Stimulated activated CD4-positive, alpha-beta T cell treated with anti-CD3 and anti-CD28 coated beads, Interleukin-12 subunit alpha, Interleukin-12 subunit beta, amount 100 ng/mL, for 48 hours (primary cell): Measurements from ENCODE around the gene TUBB4B.

Experiments
- DNase-seq, 3 donors: peaks; one replicate each; pipeline ENCODE4 v3.0.0-alpha.2; 2020; ENCODE audit warnings: low read depth in 2 of 3, low spot score in 1 of 3

The TUBB4B gene

GRCh38 chr9:137240841-137241489 is at the start of gene TUBB4B:
TUBB4B (plus strand) TSS chr9:137241287; CDS start chr9:137241361, 74 bp downstream.
- DNase-seq = peak; percentile 94 to 99 (median 97)

DNA sequence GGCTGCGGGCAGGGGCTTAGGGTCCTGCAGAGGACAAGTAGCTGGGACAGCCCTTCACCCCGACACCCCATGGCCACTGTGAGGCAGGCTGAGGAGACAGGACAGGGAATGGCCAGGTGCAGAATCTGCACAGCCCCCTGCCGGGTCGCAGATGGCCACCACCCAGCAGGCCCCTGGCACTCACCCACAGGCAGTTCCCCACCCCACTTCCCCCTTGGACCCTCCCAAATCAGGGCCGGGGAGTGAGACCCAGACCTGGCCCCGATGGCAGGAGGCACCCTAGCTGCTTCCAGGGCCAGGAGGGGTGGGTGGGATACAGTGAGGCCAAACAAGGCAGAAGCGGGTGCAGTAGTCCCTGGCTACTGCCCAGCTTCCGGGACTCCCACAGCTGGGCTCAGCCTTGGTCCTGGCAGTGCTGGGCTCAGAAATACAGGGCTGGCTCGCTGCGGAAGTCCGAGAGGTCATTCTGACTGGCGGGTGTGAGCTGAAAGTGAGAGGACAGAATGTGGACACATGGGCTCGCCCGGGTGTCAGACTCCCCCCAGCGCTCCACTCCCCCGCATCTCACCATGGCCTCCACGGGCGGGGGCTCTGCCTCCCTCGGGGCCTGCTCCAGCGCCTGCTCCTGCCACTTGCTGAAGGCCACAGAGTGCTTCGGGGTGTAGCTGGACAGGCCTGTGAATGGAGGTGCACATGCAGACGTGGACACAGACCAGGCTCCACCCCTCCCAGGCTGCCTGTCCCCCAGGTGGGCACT is 49.2 kb upstream of the TUBB4B start:
- no peak for DNase-seq

DNA sequence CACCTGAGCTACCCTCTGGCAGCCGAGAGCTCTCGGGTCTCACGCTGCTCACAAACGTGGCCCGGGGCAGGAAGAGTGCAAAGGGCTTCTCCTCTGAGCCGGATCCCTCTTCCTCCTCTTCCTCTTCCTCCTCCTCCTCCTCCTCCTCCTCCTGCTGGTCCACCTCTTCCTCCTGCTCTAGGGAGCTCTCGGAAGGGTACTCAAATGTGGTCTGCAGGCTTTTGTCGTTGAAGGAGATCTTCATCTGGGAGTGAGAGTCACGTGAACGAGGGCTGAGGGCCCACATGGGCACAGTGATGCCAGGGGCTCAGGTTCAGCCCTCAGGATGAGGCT is 48.7 kb upstream of the TUBB4B start:
- no peak for DNase-seq

DNA sequence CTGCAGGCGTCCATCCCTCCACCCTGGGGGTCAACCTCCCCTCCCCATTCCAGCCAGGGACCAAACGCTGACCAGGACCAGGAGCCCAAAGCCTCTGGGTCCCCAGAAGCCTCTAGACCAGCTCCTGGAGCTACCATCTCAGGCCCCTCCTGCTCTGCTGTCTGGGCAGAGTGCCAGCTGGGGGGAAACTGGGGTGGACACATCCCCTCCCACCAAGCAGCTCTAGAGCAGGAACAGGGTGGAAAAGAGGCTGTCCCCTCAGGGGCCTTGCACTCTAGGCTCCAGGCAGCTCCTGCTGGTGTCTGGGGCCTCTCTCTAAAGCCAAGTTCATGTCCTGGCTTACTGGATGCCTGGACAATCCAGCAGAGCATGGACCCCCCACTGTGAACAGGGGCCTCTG is 48.2 kb upstream of the TUBB4B start:
- DNase-seq = no peak

GRCh38 chr9:137193771-137194170 is 47.3 kb upstream of the TUBB4B start:
- no peak for DNase-seq

DNA sequence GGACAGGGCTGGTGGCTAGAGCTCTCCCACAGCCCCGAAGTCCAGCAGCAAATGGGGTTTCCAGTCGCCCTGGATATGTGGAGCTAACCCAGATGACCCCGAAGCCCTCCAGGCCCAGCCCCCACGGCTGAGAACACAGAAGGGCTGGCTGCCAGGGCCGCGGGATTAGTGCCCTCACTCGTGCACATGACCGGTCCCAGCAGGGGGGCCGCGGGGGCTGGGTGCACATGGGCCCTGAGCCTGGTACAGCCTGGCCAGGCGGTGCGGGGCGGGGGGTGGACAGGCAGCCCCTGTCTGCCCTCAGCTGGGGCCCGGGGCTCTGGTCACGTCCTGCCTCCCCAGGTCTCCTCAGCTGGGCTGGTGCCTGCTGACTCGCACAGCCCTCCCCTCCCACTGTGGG is 46.7 kb upstream of the TUBB4B start:
- DNase-seq = no peak

GRCh38 chr9:137194909-137195308 is 46.2 kb upstream of the TUBB4B start:
- no peak for DNase-seq

DNA sequence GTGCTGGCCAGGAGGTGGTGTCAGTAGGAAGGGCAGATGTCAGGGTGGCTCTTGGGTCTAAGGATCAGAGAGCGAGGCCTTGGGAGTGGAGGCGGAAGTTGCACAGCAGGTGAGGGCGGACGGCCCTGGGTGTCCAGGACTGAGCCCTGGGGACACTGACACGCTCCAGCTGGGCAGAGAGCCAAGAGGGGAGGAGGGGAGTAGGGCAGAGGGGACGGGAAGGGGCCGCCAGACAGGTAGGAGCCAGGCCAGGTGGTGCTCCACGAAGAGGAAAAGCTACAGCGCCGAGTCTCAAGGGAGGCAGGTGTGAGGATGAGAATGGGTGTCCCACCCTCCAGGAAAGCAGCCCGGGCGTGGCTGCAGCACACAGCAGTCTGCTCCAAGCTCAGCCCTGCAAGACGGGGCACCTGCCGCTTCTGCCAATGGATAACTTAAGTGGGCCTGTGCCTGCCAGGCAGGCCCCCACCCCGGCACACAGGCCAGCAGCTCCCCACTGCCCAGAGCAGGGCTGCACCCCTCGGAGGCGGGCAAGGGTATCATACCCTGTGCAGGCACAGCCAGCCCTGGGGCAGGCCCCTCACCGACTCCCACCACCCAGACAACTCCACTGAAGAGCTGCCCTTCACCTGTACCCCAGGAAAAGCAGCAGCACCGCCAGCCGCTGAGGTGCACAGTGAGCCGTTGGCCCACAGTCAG is 45.4 kb upstream of the TUBB4B start:
- no peak for DNase-seq

GRCh38 chr9:137198051-137198901 is 42.8 kb upstream of the TUBB4B start:
- DNase-seq = no peak

- no peak for DNase-seq
Measured at GRCh38 chr9:137198902-137199283, 42.2 kb upstream of the TUBB4B start.

- no peak for DNase-seq
Measured at GRCh38 chr9:137199411-137200121, 41.5 kb upstream of the TUBB4B start.

GRCh38 chr9:137200311-137201204 is 40.5 kb upstream of the TUBB4B start, which contains the start of gene TPRN:
TPRN (minus strand) TSS chr9:137200741; CDS start chr9:137200711, 30 bp downstream.
- DNase-seq = peak; percentile 96 to 99 (median 96)

DNA sequence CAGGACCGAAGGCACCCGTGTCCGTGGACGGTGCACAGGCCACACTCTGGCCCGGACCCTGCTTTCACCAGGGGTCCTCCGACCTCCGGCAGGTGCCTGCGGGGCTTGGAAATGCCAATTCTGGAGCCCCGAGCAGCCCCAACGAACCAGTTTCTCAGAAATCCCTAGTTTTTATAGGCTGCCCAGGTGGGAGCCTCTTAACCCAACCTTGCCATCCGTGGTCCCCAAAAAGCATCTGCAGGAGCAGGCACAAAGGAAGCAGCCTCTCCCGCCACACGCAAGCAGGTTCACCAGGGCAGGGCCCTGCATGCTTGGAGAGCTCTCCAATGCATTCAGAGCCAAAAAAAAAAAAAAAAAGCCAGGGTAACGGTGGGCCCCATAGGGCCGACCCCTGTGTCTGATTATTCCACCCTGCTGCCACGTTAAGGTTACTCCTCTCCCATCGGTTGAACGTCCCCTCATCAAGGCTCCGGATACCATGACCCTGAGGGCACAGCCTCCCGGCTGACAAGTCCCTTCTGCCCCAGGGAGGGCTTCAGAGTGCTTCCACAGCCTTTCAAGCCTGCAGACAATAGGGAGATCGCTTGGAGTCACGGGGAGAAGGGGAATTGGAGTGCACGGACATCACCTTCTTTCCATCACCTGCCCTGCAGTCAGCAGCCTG is 39.8 kb upstream of the TUBB4B start:
- no peak for DNase-seq

- DNase-seq = no peak
Measured at GRCh38 chr9:137202966-137203365, 38.1 kb upstream of the TUBB4B start.

DNA sequence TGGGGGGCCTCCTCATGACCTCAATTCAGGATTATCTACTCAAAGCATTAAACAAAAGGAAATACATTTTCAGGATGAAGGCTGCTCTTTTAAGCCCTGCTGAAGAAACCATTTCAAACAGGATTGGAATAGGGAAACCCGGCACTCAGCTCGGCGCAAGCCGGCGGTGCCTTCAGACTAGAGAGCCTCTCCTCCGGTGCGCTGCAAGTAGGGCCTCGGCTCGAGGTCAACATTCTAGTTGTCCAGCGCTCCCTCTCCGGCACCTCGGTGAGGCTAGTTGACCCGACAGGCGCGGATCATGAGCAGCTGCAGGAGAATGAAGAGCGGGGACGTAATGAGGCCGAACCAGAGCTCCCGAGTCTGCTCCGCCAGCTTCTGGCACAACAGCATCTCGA is 36.4 kb upstream of the TUBB4B start:
- no peak for DNase-seq

DNA sequence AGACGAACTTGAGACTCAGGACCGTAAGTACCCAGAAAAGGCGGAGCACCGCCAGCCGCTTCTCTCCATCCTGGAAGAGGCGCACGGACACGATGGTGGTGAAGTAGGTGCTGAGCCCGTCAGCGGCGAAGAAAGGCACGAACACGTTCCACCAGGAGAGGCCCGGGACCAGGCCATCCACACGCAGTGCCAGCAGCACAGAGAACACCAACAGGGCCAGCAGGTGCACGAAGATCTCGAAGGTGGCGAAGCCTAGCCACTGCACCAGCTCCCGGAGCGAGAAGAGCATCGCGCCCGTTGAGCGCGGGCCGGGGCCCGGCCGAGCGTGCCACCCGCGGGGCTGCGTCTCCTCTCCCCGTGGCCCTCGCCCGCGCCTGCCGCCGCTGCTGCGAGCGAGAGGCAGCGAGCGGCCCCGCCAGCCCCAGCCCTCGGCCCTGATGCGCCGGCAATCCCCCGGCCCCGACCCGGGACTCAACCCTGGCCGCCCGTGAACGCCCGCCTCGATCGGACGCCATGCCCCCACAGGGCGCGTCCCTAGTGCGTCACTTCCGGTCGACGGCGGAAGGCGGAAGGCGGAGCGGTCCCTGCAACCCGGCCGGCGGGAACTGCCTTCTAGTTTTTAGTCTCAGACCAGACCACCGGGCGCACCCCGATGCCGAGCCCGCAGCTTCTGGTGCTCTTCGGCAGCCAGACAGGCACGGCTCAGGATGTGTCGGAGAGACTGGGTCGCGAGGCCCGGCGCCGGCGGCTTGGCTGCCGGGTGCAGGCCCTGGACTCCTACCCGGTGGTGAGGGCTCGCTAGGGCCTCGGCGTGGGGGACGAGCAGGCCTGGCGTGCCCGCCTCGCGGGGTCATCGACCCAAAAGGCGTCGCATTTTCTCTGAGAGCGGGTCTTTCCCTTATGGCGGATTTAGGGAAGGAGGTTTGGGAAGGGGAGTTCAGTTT is 35.7 kb upstream of the TUBB4B start, which contains the start of the genes NDOR1 and TMEM203:
Gene NDOR1 (plus strand): TSS at position 575 of the 944 bp plus-strand sequence. CDS start 78 bp downstream, at position 653.
Gene TMEM203 (minus strand): TSS at position 523 of the 944 bp plus-strand sequence. CDS start 234 bp downstream, at position 289.
- peak; percentile 88 to 94 (median 94) for DNase-seq

DNA sequence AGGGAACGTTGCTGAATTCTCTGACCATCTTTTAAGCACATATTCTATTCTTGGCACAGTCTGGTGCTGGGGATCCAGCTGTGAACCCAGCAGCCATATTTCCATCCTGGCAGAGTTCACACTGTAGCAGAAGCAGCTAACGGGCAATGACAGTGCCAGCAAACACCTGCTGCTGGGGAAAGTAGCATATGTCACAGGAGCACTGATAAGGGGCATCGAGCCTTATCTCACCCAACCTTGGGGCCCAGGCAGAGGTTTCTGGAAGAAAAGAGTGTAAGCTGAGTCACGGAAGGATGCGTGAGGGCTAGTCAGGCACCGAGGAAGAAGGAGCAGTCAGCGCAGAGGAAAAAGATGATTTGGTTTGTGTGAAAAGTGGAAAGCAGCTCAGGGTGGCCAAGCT is 34.5 kb upstream of the TUBB4B start:
- DNase-seq = no peak

DNA sequence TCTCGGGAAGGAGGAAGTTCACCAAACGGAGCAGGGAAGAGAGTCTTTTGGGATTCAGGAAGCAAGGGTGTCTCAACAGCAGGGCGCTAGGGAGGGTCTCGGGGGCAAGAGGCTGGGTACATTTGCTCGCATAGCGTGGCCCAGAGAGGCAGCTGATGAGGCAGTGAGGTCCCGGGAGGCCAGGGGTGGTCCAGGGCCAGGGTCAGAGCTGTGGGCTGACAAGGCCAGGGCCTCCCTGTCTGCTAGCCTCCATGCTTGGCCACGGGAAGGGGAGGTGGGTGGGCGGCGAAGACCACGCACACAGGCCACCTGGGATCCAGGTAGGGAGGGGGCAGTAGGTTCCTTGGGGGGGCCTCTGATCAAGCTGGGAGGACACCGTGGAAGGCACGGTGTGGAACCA is 29.6 kb upstream of the TUBB4B start:
- DNase-seq = no peak
